Measurements from ENCODE around the gene SH3BP1.
"Not testable (repeated sequence)": the region's sequence is repeated elsewhere in the genome, so short reads cannot be mapped to it uniquely, and the experiment has no call there.

SH3BP1 gene

GRCh38 chr22:37680191-37680851, 40.9 kb downstream of the SH3BP1 start:
- DNase-seq, result no peak

GRCh38 chr22:37681001-37681424, 41.5 kb downstream of the SH3BP1 start:
- DNase-seq, result no peak

- peak; percentile 13 for DNase-seq
These were observed 42.1 kb downstream of the SH3BP1 start for GRCh38 chr22:37681556-37682049.

DNA sequence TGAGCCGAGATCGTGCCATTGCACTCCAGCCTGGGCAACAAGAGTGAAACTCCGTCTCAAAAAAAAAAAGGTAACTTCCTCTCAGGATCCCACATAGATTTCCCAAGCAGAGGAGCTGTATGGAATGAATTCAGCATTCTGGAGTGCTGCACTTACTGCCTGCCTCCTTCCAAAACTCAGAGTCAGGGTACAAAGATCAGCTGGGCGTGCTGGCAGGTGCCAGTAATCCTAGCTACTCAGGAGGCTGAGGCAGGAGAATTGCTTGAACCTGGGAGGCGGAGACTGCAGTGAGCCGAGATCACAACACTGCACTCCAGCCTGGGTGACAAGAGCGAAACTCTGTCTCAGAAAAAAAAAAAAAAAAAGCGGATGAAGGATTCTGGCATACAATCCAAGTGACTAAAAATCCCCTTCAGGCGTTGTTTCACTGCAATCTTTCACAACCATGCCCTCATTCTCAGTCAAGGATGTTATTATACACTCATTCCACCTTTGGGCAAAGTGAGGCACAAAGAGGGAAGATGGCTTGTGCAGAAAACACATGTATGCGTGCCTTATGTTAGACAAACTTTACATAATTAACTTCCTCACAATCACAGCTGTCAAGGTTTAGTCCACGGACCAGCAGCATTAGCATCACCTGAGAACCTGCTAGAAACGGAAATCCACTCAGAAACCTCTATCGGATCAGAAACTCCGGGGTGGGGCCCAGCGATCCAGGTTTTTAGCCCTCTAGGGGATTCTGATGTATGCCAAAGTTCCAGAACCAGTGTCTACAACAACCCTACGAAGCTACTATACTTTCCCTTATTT, 45.5 kb downstream of the SH3BP1 start:
- no peak for DNase-seq

DNA sequence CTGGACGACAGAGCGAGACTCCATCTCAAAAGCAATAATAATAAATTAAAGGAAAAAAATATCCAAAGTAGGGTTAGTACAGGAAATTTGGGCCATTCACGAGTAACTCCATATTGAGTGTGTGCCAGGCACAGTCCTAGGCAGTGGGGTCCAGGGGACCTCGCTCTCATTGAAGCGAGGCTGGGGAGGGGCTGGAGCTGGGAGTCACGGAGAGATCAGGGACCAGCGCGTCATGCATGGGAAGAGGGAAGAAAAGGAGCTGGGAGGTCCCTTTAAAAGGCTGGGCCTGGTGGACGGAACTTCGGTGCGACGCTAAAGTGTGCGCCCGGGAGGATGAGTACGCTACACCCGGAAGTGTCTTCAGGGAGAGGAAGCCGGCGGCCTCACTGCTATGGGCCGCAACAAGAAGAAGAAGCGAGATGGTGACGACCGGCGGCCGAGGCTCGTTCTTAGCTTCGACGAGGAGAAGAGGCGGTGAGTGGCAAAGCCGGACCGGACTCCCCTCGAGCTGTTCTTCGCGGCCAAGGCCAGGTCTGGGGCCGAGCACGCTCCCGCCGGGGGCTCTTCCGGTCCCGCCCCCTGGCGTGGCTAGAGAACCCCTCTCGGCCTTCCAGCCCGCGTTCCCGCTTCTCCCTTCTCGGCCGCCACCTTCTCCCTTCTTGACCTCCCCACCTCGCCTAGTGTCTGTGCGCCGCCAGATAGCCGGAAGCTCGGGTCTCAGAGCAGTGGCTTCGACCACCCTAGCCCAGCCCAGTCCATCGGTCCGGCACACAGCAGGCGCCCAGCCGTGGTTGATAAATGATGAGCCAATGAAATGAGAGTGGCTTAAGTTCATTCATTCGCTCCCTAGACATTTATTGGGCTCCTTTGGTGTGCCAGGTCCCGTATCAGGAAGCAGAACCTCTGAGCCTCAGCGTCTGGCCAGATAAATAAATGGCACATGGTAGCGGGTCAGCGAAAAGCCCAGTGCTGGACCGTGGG, 46.8 kb downstream of the SH3BP1 start, which contains the start of gene NOL12:
NOL12 (plus strand) TSS at position 342 of the 981 bp plus-strand sequence; CDS start at position 392, 50 bp downstream.
- peak; percentile 69 for DNase-seq

GRCh38 chr22:37690407-37690806, 50.9 kb downstream of the SH3BP1 start:
- DNase-seq, result no peak

- DNase-seq, result no peak
These were observed 51.5 kb downstream of the SH3BP1 start for GRCh38 chr22:37690901-37691504.

GRCh38 chr22:37692627-37693285, 53.3 kb downstream of the SH3BP1 start:
- DNase-seq, result no peak

DNA sequence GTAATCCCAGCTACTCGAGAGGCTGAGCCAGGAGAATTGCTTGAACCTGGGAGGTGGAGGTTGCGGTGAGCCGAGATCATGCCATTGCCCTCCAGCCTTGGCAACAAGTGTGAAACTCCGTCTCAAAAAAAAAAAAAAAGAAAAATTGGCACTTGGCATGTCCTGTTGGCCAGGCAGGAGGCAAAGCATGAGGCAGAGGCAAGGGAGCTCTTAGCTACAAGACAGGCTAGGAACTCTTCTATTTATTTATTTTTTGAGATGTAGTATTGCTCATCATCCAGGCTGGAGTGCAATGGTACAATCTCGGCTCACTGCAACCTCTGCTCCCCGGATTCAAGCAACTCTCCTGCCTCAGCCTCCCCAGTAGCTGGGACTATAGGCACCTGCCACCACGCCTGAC, 54.7 kb downstream of the SH3BP1 start:
- not testable (repeated sequence) for DNase-seq

DNA sequence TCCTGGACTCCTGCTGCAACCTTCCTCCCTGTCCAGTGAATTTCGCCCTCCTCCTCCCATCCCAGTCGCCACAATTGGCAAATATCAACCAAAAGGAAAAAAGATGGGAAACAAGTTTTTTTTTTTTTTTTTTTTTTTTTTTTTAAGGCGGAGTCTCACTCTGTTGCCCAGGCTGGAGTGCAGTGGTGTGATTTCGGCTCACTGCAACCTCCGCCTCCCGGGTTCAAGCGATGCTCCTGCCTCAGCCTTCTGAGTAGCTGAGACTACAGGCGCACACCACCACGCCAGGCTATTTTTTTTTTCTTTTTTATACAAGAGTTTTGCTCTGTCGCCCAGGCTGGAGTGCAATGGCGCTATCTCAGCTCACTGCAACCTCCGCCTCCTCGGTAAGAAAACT, 56.8 kb downstream of the SH3BP1 start:
- DNase-seq, result not testable (repeated sequence)

DNA sequence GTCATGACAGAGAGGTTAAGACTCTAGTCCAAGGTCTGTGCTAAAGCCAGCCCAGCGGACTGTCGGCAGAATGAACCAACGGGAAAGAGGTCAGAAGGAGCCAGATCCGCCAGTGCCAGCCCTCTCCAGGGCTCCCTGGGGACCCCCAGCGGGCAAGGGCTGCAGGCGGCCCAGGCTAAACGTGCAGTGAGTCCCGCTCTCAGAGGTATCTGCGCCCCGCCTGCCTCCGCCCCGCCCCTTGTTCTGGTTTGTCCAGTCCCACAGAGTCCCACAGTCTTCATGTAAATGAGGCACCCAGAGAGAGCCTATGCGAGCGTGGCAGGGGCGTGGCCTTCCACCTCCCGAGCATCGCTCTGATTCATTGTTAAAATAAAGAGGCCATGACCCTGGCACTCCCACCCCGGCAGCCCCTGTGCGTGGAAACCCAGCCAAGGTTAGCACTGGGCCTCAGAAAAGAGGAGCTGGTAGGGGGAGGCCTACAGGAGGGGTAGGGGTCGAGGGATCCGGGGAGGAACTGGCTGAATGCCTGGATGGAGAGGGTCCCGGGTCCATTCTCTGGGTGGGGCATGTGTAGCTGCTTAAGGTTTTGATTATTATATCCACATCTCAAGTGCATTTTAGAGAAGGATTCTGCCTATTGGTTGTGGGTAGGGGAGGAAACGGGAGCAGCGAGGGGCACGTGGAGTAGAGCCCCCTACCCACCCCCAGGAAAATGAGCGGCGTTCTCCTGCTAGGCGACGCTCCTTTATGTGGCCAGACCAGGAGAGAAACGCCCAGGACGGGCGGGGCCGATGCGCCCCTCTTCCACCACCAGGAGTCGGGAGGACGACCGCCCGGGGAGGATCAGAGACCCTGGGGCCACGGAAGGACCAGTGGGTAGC, 57.4 kb downstream of the SH3BP1 start, which contains the start of gene TRIOBP:
TRIOBP (plus strand) TSS at position 392 of the 881 bp plus-strand sequence. CDS start 4,318 bp downstream, outside the sequence.
- peak; percentile 89 for DNase-seq

- DNase-seq, result no peak
These were observed 58.0 kb downstream of the SH3BP1 start for GRCh38 chr22:37697538-37697835.

GRCh38 chr22:37701141-37701786, 61.8 kb downstream of the SH3BP1 start:
- no peak for DNase-seq

- DNase-seq, result no peak
These were observed 64.4 kb downstream of the SH3BP1 start for GRCh38 chr22:37703906-37704305.

DNA sequence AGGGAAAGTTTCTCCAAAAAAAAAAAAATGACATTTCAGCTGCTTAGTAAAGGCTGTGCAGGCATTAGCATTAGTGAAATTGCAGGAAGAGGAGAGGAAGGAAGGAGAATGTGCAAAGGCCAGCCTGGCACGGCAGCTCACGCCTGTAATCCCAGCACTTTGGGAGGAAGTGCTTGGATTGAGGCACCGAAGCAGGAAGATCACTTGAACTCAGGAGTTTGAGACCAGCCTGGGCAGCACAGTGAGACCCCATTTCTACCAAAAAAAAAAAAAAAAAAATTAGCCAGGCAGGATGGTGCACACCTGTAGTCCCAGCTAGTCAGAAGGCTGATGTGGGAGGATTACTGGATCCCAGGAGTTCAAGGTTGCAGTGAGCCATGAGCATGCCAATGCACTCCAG, 65.2 kb downstream of the SH3BP1 start:
- DNase-seq, result no peak

GRCh38 chr22:37705205-37705604, 65.7 kb downstream of the SH3BP1 start:
- DNase-seq, result no peak
